Activated naive CD8-positive, alpha-beta T cell treated with anti-CD3 and anti-CD28 coated beads, Interleukin-2, amount 50 U/mL, for 24 hours (primary cell): ENCODE measurements around the gene HCN4.
A peak's percentile ranks its signal among the peaks of the same experiment; 100 is the strongest.
"Not testable (repeated sequence)": the region's sequence is repeated elsewhere in the genome, so short reads cannot be mapped to it uniquely, and the experiment has no call there.

ENCODE experiments used
- ATAC-seq: fragments of 150-1000 bp; cut with Tn5 transposase; one replicate; pipeline ENCODE4 v1.10.0; 2021
- DNase-seq: peaks from one replicate; pipeline ENCODE4 v3.0.0; 2021
- H3K27ac Mint-ChIP-seq: one replicate; pipeline ENCODE4 v1.8.0; 2021; ENCODE audit warnings: mild to moderate bottlenecking, mixed read lengths
- H3K27me3 Mint-ChIP-seq: one replicate; pipeline ENCODE4 v1.8.0; 2021; ENCODE audit warnings: mixed read lengths
- H3K36me3 Mint-ChIP-seq: one replicate; pipeline ENCODE4 v1.8.0; 2021; ENCODE audit warnings: low read depth, mixed read lengths
- H3K4me1 Mint-ChIP-seq: one replicate; pipeline ENCODE4 v1.8.0; 2021; ENCODE audit warnings: mixed read lengths
- H3K4me3 Mint-ChIP-seq: one replicate; pipeline ENCODE4 v1.8.0; 2021; ENCODE audit warnings: mild to moderate bottlenecking, moderate library complexity, mixed read lengths
- H3K9me3 Mint-ChIP-seq: one replicate; pipeline ENCODE4 v1.8.0; 2021; ENCODE audit warnings: mixed read lengths

HCN4 gene

DNA sequence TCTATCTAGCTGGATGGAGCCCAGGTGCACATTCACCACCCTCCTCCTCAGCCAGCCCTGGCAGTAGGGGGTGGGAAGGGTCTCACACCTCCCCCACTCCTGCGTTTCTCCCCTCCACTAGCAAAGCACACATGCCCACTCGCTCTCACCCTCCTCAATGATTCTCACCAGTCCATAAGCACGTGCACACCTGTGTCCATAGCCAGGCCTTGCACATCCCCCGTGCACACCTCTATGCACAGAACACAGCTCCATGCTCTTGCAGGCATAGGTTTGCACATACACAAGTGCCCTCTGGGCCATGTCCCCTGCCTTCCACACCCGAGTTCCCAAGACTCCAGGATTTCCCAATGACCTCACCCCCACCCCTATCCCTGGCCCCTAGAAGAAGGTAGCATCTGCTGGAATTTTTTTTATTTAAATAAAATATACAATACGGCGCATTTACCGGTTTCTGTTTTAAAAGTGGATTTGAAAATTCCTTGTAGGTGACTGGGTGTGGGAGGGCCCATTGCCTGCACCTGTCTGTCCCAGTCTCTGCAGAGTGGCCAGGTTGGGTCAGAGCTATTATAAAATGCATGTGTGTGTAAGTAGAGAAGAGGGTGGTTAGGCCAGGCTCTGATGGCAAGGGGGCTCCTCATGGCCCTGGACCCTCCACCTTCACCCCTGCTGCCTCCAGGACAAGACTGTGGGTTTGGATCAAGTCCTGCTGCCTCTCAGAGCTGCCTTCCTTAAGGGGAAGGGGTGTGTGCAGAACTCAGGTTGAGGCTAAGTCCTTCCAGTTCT lies 49.1 kb downstream of the HCN4 start:
- no peak overlapping the region for H3K27ac Mint-ChIP-seq
- DNase-seq (no peak), ATAC-seq (no peak)
- no peak overlapping the region for H3K4me3 Mint-ChIP-seq
- H3K27me3 Mint-ChIP-seq, result peaks cover 14% of the 10 kb centered on the region
- peaks cover 15% of the 10 kb centered on the region for H3K4me1 Mint-ChIP-seq
- no peaks in the 10 kb centered on the region for H3K9me3 Mint-ChIP-seq
- no peaks in the 10 kb centered on the region for H3K36me3 Mint-ChIP-seq

DNA sequence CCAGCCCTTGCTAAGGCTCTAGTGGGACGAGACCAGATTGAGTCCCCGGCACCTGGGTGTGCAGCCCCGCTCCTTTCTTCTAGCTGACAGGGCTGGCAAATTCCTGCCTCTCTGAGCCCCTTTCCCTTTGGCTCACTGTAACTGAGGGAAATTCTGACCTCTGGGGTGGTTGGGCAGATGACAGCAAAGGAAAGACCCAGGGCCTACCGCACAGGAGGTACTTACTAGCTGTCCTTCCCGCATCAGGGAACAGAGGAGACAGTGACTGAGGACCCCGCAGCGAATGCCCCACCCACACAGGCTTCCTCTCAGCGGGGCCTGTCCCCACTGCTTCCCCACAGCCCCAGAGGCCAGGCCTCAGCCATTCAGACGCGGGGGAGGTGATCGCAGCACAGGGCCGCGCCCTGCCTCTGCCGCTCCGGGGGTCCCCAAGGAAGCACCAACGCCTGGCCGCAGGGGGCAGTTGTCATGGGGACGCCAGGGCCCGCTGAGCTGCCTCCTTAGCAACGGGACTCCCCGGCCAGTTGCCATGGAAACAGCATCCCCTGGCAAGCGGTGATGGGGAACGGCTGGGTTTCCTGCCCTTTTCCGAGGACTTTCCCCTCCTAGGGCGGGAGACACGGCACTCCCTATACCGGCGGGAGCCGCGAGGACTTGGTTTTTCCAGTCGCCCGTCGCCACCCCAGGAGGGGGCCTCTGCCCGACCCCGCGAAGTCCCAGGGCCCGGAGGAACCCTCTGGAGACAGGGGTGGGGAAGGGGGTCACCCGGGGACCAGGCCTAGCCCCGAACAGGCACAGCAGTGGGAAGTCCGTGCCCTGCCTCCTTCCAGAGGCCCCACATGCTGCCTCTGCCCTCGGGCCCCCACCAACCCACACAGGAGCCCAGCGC lies 50.1 kb downstream of the HCN4 start:
- H3K4me3 Mint-ChIP-seq, result no peak overlapping the region
- peaks cover 17% of the 10 kb centered on the region for H3K27me3 Mint-ChIP-seq
- peak; percentile 58 for DNase-seq

DNA sequence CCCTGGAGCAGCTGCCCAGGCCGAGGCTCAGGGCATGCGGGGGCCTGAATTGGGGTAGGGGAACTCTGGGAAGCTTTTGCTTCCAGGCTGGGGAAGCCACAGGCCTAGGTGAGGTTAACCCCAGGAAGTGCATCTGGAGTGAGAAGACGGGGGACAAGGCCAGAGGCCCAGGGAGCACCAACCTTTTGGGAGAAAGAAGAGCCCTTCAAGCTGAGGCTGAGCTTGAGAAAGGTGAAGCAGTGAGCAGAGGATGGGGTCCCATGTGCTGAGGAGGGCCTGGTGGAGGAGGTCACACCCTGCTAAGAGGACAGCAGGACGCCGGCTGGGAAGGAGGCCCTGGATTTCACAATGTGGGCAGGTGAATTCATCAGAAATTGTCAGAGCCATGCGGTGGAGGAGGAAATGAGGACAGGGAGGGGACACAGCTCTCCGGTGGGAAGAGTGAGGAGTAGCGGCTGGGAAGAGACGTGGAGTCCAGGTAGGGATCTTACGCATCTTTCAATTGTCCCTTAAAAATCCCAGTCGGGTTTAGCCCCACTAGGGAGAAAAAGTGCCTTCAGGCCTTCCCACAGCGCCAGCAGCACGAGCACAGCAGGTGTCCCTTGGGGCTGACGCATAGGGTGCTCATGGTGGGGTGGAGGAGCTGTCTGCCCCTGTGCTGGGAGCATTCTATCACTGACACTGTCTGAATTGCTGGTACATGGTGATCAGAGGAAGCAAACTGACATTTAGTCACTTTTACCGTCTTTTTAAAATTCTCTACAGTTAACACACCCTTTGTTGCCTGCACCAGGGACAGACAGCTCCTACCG lies 50.9 kb downstream of the HCN4 start:
- H3K27me3 Mint-ChIP-seq, result peaks cover 17% of the 10 kb centered on the region
- ATAC-seq, result peak; percentile 31
- H3K4me1 Mint-ChIP-seq, result peaks cover 15% of the 10 kb centered on the region
- no peak overlapping the region for H3K4me3 Mint-ChIP-seq
- H3K36me3 Mint-ChIP-seq, result no peaks in the 10 kb centered on the region
- H3K9me3 Mint-ChIP-seq, result no peaks in the 10 kb centered on the region
- no peak for DNase-seq
- H3K27ac Mint-ChIP-seq, result peak overlapping the region; percentile 35

More for the DNA sequence above, 50.1 kb downstream of the HCN4 start:
- ATAC-seq, result peak; percentile 73
- no peaks in the 10 kb centered on the region for H3K9me3 Mint-ChIP-seq
- H3K36me3 Mint-ChIP-seq, result no peaks in the 10 kb centered on the region
- H3K27ac Mint-ChIP-seq, result no peak overlapping the region
- H3K4me1 Mint-ChIP-seq, result peaks cover 15% of the 10 kb centered on the region

DNA sequence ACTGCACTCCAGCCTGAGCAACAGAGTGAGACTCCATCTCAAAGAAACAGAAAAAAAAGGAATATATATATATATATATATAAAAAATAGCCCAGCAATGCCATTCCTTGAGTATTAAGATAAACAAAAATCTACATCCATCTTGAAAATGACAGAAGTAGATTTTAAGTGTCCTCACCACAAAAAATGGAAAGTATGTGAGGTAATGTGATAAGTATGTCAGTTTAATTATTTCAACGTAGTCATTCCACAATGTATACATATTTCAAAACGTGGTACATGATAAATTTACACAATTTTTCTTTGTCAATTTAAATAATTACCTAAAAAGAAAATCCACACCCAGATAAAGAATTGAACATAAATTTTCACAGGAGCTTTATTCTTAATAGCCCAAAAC lies 54.9 kb downstream of the HCN4 start:
- no peak overlapping the region for H3K27ac Mint-ChIP-seq
- H3K36me3 Mint-ChIP-seq, result no peaks in the 10 kb centered on the region
- DNase-seq (no peak), ATAC-seq (no peak)
- peaks cover 12% of the 10 kb centered on the region for H3K4me1 Mint-ChIP-seq
- peaks cover 11% of the 10 kb centered on the region for H3K27me3 Mint-ChIP-seq
- no peaks in the 10 kb centered on the region for H3K9me3 Mint-ChIP-seq
- no peak overlapping the region for H3K4me3 Mint-ChIP-seq

DNA sequence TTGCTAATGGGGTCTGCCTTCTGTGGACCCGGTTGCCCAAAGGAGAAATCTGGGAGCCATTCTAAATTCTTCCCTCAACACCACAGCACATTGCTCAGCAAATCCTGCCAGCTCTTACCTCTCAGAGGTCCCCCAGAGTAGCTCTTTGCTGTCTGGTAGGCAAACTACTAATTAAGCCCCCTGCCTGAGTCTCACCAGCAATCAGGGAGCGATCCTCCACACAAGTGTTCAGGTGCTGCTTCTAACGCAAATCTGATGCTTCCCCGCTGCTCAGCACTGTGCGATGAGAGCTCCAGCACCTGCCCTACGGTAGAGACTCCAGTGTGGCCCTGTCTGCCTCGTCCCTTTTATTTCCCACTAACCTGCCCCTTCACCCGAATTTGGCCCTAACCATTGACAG lies 60.5 kb downstream of the HCN4 start:
- Mint-ChIP-seq H3K4me3 (no peak overlapping the region), H3K27ac (no peak overlapping the region), H3K27me3 (no peaks in the 10 kb centered on the region), H3K9me3 (no peaks in the 10 kb centered on the region), H3K36me3 (no peaks in the 10 kb centered on the region), H3K4me1 (peaks cover 3% of the 10 kb centered on the region)
- DNase-seq (no peak), ATAC-seq (no peak)

DNA sequence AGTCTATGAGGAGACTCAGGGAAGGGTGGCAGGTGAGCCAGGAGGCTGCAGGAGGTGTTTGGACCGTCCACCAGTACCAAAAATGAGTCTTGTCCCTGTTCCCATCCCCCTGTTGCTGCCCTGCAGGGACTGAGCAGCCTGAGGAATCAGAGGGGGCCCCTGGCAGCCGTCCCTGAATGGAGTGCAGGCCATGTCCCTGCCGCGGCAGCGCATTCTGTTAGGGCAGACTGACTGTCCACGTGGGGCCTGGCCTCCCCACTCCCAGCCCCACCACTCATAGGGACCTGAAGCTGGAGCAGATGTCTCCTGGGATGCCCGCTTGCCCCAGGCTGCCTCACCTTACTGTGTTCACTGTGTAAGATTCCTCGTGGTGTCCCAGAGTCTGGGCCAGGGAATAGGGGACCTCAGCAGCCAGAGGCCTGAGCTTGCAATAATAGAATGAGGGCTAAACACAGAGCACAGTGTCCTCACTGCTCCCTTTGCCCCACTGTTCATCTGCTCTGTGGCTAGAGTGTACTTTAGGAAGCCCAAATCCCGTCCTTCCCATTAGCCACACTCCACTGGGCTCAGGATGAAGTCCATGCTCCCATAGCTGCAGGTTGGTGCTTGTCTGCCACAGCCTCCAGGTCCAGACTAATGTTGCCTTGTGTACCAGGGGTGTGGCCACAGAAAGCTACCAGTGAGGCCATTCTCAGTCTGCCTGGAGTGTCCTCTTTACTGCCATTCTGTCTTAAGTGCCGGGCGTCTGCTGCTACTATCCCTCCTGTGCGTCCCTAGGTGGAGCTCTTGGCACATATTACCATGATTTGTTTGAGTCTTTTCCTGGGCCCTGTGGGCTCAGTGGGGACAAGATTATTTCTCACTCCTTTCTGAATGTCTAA lies 63.2 kb downstream of the HCN4 start:
- peak; percentile 38 for ATAC-seq

DNA sequence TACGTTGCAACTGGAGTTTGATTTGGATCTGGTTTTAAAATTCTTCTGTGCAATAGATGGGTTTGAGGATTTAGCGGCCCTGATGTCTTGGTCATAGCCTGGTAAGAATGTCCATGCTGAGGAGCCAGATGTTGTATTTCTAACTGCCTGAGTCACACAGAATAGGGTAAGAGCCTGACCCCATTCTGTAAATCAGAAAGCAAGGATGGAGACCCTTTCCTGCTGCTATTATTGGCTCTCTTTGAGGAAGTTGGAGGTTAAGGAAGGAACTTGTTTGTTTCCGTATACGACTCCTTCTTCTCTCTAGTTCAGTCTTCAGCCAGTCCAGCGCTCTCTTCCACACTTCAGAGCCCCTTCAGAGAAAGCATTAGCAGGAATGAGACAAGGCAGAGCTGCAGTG lies 65.1 kb downstream of the HCN4 start:
- no peak for DNase-seq
- no peak overlapping the region for H3K27ac Mint-ChIP-seq
- H3K27me3 Mint-ChIP-seq, result no peaks in the 10 kb centered on the region
- peaks cover 10% of the 10 kb centered on the region for H3K4me1 Mint-ChIP-seq
- H3K36me3 Mint-ChIP-seq, result no peaks in the 10 kb centered on the region
- no peak overlapping the region for H3K4me3 Mint-ChIP-seq
- no peak for ATAC-seq
- H3K9me3 Mint-ChIP-seq, result no peaks in the 10 kb centered on the region

More for the DNA sequence above, 63.2 kb downstream of the HCN4 start:
- Mint-ChIP-seq H3K4me3 (no peak overlapping the region), H3K27ac (no peak overlapping the region), H3K27me3 (no peaks in the 10 kb centered on the region), H3K36me3 (no peaks in the 10 kb centered on the region), H3K4me1 (peaks cover 10% of the 10 kb centered on the region), H3K9me3 (no peaks in the 10 kb centered on the region)
- DNase-seq, result no peak

DNA sequence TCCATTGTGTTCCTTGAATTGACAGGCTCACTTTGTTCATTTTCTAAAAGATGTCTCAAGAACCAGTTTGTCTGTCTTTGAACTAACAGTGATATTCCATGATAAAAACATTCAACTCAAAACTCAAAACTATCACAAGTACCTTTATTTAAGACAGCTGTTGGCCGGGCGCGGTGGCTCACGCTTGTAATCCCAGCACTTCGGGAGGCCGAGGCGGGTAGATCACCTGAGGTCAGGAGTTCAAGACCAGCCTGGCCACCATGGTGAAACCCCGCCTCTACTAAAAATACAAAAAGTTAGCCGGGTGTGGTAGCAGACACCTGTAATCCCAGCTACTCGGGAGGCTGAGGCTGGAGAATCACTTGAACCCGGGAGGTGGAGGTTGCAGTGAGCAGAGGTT lies 68.5 kb downstream of the HCN4 start:
- peaks cover 10% of the 10 kb centered on the region for H3K4me1 Mint-ChIP-seq
- not testable (repeated sequence) for ATAC-seq, H3K27ac Mint-ChIP-seq, H3K36me3 Mint-ChIP-seq, H3K27me3 Mint-ChIP-seq, DNase-seq, H3K9me3 Mint-ChIP-seq, H3K4me3 Mint-ChIP-seq

DNA sequence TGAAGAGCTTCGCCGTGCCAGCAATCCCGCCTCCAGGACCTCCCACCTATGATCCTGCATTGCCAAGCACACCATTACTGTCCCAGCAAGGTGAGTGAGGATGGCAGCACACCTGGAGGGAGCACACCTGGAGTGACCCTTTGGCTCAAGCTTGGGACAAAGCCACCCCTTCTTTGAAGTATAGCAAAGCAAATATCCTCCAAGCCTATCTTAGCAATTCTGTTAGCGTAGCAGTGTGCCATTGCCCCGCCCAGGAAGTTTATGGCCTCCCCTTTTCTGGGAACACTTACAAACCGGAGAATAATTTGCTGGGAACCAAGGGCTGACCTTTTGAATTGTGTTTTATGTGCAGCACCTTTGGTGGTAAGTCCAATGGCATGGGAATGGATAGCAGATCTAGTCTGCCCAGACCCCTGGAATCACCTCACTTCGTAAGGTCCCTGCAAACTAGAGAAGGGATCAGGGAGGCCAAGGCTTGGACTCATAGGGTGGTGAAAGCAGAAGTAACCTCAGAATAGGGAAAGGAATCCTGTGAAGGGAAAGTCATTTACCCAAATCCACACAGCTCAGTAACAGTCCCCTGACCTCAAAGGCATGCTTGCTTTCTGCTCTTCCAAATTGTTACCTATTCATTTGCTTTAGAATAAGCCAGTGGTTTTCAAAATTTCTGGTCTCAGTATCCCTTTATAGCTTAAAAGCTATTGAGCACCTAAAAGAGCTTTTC lies 70.1 kb downstream of the HCN4 start:
- H3K9me3 Mint-ChIP-seq, result no peaks in the 10 kb centered on the region
- no peak overlapping the region for H3K27ac Mint-ChIP-seq
- H3K4me1 Mint-ChIP-seq, result peaks cover 10% of the 10 kb centered on the region
- ATAC-seq (no peak), DNase-seq (no peak)
- H3K4me3 Mint-ChIP-seq, result no peak overlapping the region
- H3K27me3 Mint-ChIP-seq, result no peaks in the 10 kb centered on the region
- H3K36me3 Mint-ChIP-seq, result no peaks in the 10 kb centered on the region

DNA sequence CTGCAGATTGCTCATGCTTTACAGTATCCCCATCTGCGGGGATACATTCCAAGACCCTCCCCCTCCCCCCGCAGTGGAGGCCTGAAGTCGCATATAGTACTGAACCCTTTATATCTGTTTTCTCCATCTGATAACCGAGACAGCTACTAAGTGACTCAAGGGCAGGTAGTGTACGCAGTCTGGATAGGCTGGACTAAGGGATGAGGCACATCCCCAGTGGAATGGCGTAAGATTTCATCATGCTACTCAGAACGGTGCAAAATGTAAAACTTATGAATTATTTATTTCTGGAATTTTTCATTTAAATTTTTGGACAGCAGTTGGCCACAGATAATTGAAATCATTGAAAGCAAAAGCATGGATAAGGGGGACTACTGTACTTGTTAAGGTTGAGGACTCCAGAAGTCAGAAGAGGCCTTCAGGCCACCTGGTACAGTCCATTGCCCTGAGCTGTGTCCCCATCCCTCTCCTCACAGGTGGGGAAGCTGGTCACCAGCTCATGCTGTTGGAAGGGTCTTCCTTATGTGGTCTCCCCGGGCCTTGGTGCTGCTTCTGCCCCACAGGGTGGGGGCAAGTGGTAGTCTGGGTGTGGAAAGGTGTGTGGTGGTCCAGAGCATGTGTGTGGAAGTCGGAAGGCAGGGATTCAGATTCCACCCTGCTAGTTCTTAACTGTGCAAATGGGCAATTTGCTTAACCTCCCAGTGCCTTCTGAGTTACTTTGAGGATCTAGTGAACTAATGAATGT lies 72.0 kb downstream of the HCN4 start:
- peaks cover 2% of the 10 kb centered on the region for H3K27me3 Mint-ChIP-seq
- no peak overlapping the region for H3K4me3 Mint-ChIP-seq
- H3K36me3 Mint-ChIP-seq, result no peaks in the 10 kb centered on the region
- H3K9me3 Mint-ChIP-seq, result no peaks in the 10 kb centered on the region
- no peaks in the 10 kb centered on the region for H3K4me1 Mint-ChIP-seq
- no peak overlapping the region for H3K27ac Mint-ChIP-seq
- ATAC-seq (no peak), DNase-seq (no peak)

DNA sequence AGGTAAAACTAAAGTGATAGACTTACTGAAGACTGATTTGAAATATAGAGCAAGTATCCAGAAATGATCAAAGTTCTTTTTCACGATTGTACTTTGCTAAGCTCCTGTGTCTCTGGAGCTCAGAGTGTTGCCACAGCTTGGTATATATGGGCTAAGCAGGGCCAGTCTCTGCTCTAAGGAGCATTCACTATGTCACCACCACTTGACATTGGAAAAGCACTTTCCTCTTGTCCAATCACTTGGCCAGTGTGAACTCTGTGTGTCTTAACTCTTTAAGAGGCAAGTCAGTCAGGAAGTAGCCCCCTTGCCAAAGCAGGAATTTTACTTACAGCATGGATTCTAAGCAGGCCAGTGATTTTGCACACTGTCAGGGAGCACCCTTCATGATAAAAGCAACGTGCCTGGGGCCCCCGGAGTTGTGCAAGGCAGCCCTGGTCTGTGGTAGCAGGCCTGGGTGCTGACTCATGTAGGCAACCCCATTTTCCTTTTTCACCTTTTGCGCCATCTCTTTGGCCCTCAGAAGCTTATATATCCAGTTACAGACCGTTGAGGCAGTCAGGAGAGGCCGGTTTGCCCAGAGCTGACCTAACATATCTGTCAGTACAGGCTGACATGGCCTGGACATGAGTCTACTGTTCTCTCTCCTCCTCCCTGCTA lies 73.0 kb downstream of the HCN4 start:
- no peaks in the 10 kb centered on the region for H3K4me1 Mint-ChIP-seq
- no peaks in the 10 kb centered on the region for H3K9me3 Mint-ChIP-seq
- ATAC-seq, result peak; percentile 40
- H3K4me3 Mint-ChIP-seq, result no peak overlapping the region
- no peak for DNase-seq
- H3K27ac Mint-ChIP-seq, result no peak overlapping the region
- H3K36me3 Mint-ChIP-seq, result no peaks in the 10 kb centered on the region
- peaks cover 2% of the 10 kb centered on the region for H3K27me3 Mint-ChIP-seq

DNA sequence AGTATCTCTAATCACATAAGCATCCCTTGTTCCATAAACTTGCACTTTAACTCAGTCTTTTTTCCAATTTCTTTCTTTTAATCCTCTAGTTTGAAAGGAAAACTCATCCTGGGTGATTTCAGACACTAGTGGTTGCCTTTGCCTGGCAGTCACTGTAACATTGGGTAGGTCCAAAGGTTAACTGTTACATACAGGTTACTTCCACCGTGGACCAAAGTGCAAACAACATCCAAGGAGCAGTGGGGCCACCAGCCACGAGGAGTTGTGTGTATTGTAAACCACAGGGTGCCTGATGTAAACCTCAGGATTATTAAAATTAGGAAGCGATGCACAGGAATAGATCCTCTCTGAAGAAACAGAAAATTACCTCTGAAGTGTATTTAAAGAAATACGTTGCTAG lies 75.0 kb downstream of the HCN4 start:
- H3K4me3 Mint-ChIP-seq, result no peak overlapping the region
- peaks cover 2% of the 10 kb centered on the region for H3K27me3 Mint-ChIP-seq
- H3K9me3 Mint-ChIP-seq, result no peaks in the 10 kb centered on the region
- ATAC-seq (no peak), DNase-seq (no peak)
- H3K27ac Mint-ChIP-seq, result no peak overlapping the region
- H3K36me3 Mint-ChIP-seq, result no peaks in the 10 kb centered on the region
- no peaks in the 10 kb centered on the region for H3K4me1 Mint-ChIP-seq
